Mucosa of descending colon (tissue), 3 donors: Measurements from ENCODE around the gene SELP. TPM values are rescaled to one million over a fixed set of nuclear protein-coding genes. Genes with fewer than 3 reads are reported as not detected.

ENCODE experiments used
- ATAC-seq: fragments of 200-7000 bp; cut with Tn5 transposase; one replicate; pipeline ENCODE4 v1.9.1; 2020; ENCODE audit warnings: mild to moderate bottlenecking, moderate library complexity
- DNase-seq, 3 donors: peaks; one replicate each; pipeline ENCODE4 v3.0.0-alpha.2; 2020
- H3K36me3 ChIP-seq: fragments of 200-600 bp; one replicate; pipeline ENCODE4 v1.8.0; 2021; ENCODE audit warnings: low read depth, mild to moderate bottlenecking
- H3K4me1 ChIP-seq: fragments of 200-600 bp; one replicate; pipeline ENCODE4 v1.8.0; 2021; ENCODE audit warnings: low read depth, mild to moderate bottlenecking
- H3K4me3 ChIP-seq: fragments of 200-600 bp; one replicate; pipeline ENCODE4 v1.8.0; 2021; ENCODE audit warnings: mild to moderate bottlenecking
- H3K9me3 ChIP-seq: fragments of 200-600 bp; one replicate; pipeline ENCODE4 v1.8.0; 2021; ENCODE audit warnings: mild to moderate bottlenecking
- CTCF ChIP-seq: fragments of 200-600 bp; IDR thresholded peaks from one replicate; pipeline ENCODE4 v1.8.0; 2022; ENCODE audit warnings: antibody characterized with exemption, mild to moderate bottlenecking
- intact Hi-C, 2 donors: fragments of 100-400 bp; cut with DNase I in 1 of 2; cut with micrococcal nuclease in 1 of 2; formaldehyde crosslinking; loops; one replicate each; pipeline versions ENCODE4 v1.11.0 to v1.11.1; 2022; cut with DNase I, micrococcal nuclease
- total RNA-seq, 3 donors: library from RNA; stranded (reverse); fragmentation: NEBNext Ultra II Directional in 2 of 3; extraction: Animal tissue kit (Norgen Biotek cat#: 25700) in 2 of 3; gene quantifications; one replicate each; pipeline versions ENCODE4 v1.2.1 to v1.2.4, GENCODE V29; 2021 to 2023
- donor health status: DM: no; HTN: no; CAD: no; lungs with moderate emphysema.
- donor health status: DM: no; HTN: no; CAD: no.
- donor health status: DM: no; HTN: yes; CAD: no.

The SELP gene
- total RNA-seq, 3 donors from 2014 or later = 1.9 to 4.2 (median 2.4) TPM

GRCh38 chr1:169610108-169610507, 19.8 kb downstream of the SELP start:
- no peaks in the 10 kb centered on the region for H3K36me3 ChIP-seq
- TF ChIP-seq CTCF = no peak
- H3K4me3 ChIP-seq = no peak overlapping the region
- no peaks in the 10 kb centered on the region for H3K9me3 ChIP-seq
- intact Hi-C loops = no loop called here
- ATAC-seq (no peak), DNase-seq (no peak)
- no peaks in the 10 kb centered on the region for H3K4me1 ChIP-seq

- DNase-seq = no peak
- Histone ChIP-seq H3K4me3 (no peak overlapping the region), H3K9me3 (no peaks in the 10 kb centered on the region), H3K4me1 (no peaks in the 10 kb centered on the region), H3K36me3 (no peaks in the 10 kb centered on the region)
- TF ChIP-seq CTCF = no peak
- intact Hi-C loops = no loop called here
- ATAC-seq = no peak
These were observed 21.7 kb downstream of the SELP start for GRCh38 chr1:169608226-169608625.

GRCh38 chr1:169604781-169605560, 25.0 kb downstream of the SELP start:
- ATAC-seq (peak; percentile 74), DNase-seq (no peak)
- no peaks in the 10 kb centered on the region for H3K9me3 ChIP-seq
- H3K4me3 ChIP-seq = no peak overlapping the region
- H3K36me3 ChIP-seq = no peaks in the 10 kb centered on the region
- no peak for TF ChIP-seq CTCF
- H3K4me1 ChIP-seq = no peaks in the 10 kb centered on the region
- intact Hi-C loops = no loop called here

GRCh38 chr1:169601096-169601881, 28.6 kb downstream of the SELP start:
- no peaks in the 10 kb centered on the region for H3K4me1 ChIP-seq
- intact Hi-C loops = no loop called here
- H3K4me3 ChIP-seq = no peak overlapping the region
- ATAC-seq (no peak), DNase-seq (no peak)
- no peaks in the 10 kb centered on the region for H3K36me3 ChIP-seq
- H3K9me3 ChIP-seq = no peaks in the 10 kb centered on the region
- no peak for TF ChIP-seq CTCF

GRCh38 chr1:169595764-169596711, 33.9 kb downstream of the SELP start:
- no peaks in the 10 kb centered on the region for H3K9me3 ChIP-seq
- no peak for TF ChIP-seq CTCF
- ATAC-seq = peak; percentile 36
- H3K4me3 ChIP-seq = no peak overlapping the region
- no peaks in the 10 kb centered on the region for H3K4me1 ChIP-seq
- H3K36me3 ChIP-seq = no peaks in the 10 kb centered on the region
- intact Hi-C loops = no loop called here
- peak in 1 of 3 donors; percentile 15 for DNase-seq
